ENCODE results near the gene CTSL.

GRCh38 chr9:87711857-87712800 lies 13.8 kb upstream of the CTSL start:
- no peak for TF ChIP-seq EZH2 (IDR thresholded peaks at IDR 0.05)
- no peak for TF ChIP-seq POLR2AphosphoS5 (IDR thresholded peaks at IDR 0.05; ENCODE audit: borderline replicate concordance, low read depth, low read length)
- TF ChIP-seq FOXP2 (optimal IDR thresholded peaks at IDR 0.05; ENCODE audit: control extremely low read depth, extremely low read length, insufficient read depth) = no peak
